CD4-positive, alpha-beta T cell treated with Interferon alpha-2 for 1 hour (primary cell): Measurements from ENCODE around the gene SLC37A1.
A peak's percentile ranks its signal among the peaks of the same experiment; 100 is the strongest.
"Not testable (repeated sequence)": the region's sequence is repeated elsewhere in the genome, so short reads cannot be mapped to it uniquely, and the experiment has no call there.

ENCODE experiments used
- DNase-seq, 2 donors: peaks; one replicate each; pipeline ENCODE4 v3.0.0-alpha.2; 2020 to 2022

The SLC37A1 gene

DNA sequence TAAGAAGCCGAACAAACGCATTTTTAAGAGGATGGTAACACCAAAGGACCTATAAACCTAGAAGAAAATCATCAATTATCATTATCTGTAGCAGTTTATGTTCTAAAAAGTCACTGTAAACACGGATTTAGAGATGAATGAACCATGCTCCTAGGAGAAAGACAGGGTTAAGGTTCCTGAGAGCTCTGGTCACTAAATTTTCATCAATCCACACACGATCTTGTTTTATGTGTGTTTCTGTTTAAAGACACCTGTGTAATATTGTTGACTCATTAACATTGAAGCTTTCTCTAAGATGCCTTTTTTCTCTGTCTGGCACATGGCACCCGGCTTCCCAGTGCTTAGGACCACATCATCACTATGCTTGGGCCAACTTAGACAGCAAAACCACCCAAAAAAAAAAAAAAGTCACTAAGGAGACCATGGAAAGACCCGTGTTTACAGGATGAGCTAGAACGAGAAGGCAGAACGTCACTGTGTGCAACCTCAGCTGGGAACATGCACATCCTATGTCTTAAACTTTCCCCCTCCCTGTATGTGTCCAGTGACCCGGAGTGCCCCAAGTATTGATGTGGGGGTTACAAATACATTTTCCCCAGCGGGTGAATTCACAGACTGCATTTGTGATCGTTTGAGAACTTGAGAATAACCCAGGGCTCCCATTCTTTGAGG lies 84.0 kb downstream of the SLC37A1 start:
- DNase-seq = no peak

DNA sequence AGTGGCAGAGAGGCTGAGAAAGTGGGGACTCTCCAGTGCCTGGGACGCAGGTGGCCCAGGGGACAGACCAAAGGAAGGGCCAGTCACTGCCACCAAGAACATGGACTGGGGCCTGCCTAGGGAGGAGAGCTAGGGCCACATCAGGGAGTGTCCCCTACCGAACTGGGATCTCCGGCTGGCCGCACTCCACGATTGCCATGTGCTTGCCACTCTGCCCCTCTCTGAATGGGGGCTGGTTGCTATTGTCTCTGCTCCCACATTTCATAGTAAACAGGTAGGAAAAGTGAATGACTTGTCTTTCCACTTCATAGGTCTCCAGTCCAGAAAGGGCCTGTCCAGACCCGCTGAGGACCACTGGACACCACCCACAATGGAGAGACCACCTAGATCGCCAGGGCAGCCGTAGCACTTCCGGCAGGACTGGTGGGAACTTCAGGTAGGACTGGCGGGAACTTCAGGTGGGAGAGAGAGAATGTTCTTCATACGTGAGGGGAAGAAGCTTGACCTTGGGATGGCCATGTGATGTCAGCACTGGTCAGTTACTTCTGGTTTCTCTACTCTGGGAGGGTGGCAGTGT lies 84.6 kb downstream of the SLC37A1 start:
- no peak for DNase-seq

DNA sequence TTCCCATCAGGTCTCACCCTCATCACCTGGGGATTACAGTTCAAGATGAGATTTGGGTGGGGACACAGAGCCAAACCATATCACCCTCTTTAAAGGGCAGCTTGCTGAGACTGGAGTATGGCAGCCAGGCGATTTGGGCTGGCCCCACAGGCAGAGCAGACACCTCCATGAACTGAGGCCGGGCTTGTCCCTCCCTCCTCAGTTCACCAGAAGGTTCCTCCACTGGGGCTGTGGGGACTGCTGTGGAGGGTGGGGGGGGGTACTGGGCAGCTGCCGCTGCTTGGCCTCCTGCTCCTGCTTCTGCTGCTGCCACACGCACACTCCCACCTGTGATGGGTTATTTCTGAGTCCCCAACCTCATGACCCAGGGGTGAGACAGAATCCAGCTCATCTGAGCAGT lies 85.8 kb downstream of the SLC37A1 start:
- no peak for DNase-seq

DNA sequence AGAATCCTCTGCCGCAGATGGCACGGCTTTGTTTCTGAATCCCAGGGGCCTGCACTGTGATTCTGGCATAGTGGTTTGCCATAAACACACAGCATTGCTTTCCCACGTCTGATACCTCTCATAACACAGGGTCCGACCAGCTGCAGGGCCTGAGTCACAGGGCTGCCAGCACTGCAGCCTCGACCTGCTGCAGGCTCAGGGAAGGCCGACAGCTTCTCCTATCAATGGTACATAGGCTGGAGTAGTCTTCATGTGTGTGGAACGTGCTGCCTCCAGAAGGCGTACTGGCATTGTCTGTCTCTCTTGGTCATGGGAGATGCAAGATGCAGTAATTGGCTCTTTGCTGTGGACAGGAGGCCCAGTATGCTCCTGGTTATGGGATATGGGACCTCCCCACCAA lies 86.3 kb downstream of the SLC37A1 start:
- no peak for DNase-seq

DNA sequence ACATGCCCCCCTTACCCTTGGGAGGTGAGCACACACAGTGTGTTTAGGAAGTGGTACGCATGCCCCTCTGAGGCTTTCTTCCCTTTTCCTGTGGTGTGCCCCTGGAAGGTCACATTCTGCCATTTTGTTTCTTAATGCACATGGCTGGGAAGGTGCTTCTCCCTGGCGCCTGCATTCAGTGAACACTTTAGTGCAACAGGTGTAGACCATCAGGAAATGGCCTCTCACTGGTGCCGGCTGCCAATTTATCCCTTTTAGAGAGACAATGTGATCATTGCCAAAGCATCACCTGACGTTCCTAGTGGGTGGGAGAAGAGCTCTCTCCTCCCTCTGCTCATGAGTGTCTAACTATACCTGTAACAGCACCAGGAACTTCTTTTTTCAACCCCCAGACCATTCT lies 88.0 kb downstream of the SLC37A1 start:
- no peak for DNase-seq

DNA sequence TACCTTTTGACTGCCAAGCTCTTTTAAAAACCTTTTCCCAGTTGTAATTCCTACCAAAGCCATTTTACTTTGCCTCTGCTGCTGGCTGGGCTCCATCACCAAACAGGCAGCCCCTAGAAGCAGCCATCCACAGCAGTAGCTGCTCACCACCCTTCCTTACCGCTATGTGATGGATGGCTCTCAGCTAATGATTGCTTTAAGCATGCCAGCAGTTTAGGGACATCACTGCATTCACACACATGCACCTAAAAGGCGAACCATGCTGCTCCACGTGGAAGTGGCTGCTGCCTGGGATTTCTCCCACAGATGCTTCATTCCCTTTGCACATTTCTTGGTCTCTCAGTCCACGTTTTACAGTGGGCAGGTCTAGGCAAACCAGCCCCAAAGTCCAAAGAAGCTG lies 93.5 kb downstream of the SLC37A1 start:
- no peak for DNase-seq

DNA sequence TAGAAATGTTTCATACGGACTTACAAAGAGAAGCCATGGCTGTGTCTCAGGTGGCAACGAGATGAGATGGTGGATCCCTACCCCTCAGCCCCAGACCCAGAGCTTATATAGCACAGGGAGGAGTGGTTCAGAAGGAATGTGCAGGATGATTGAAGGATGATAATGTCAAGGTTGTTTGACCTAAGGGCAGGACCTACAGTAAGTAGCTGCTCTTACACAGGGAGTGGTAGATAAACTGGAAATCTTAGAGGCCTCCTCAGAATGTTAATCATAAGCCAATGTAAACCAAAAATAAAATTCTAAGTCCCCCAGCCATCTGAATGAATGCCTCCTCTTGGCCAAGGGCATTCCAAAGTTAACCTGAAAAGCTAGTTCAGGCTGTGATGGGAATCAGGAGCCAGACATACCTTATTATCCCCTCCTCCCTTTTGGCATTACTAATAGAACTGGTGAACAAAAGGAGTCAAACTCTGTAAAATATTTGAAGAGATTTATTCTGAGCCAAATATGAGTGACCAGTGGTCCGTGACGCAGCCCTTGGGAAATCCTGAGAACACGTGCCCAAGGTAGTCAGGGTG lies 94.0 kb downstream of the SLC37A1 start:
- DNase-seq = no peak

DNA sequence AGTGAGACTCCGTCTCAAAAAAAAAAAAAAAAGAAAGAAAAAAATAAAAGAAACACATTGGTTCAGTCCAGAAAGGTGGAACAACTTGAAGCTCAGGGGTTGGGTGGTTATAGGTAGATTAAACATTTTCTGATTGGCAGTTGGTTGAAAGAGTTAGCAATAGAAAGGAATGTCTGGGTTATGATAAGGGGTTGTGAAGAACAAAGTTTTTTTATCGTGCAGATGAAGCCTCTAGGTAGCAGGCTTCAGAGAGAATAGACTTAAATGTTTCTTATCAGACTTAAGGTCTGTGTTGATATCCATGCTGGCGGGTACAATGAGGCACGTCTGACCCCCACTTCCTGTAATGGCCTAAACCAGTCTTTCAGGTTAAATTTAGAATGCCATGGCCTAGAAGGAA lies 94.8 kb downstream of the SLC37A1 start:
- DNase-seq = no peak

DNA sequence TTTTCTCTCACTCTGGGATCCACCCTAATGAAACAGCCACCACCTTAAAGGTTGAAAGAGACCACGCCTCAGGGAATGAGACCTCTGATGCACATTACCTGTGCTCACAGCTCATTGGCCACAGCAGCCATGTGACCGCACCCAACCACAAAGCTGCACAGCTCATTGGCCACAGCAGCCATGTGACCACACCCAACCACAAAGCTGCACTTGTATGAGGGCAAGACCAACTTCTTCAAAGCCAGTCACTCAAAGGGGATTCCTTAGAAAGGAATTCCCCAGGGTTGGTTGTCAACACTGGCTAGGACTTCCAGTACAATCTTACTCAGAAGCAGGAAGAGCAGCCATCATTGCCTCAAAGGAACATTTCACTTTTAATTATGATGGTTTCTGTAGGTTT lies 96.2 kb downstream of the SLC37A1 start:
- DNase-seq = peak in 1 of 2 donors; percentile 51

DNA sequence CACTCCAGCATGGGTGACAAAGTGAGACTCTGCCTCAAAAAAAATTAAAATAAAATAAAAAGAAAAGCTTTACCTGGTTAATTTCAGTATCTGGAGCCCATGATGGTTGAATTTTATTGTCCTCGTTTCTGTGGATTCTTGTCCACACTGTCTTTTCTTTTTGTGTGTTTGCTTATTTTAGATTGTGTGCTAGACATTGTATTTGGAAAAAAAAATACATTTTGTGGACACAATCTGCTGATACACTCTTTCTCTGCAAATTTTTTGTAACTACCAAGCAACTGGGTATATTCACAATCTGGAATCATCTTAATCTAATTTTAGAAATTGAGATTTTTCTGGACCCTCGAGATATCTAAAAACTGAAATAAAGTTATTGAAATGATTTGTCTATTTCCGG lies 98.2 kb downstream of the SLC37A1 start:
- no peak for DNase-seq

DNA sequence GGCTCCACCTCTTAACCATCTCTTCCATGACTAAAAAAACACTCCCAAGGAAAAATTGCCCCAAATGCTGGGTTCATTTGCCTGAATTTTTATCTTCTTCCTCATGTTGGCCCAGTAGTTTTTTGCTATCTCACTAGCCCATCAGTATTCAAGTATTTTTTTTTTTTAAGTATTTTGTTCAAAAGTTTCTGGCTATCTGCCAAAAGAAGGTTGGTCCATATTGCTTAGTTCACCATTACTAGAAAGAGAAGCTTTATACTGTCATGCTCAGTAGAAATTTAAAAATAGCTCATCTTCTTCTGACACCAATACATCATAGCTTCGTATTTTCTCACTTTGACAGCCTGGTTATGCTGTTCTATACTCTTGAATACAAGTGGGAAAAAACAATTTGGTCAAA lies 98.7 kb downstream of the SLC37A1 start:
- DNase-seq = no peak

DNA sequence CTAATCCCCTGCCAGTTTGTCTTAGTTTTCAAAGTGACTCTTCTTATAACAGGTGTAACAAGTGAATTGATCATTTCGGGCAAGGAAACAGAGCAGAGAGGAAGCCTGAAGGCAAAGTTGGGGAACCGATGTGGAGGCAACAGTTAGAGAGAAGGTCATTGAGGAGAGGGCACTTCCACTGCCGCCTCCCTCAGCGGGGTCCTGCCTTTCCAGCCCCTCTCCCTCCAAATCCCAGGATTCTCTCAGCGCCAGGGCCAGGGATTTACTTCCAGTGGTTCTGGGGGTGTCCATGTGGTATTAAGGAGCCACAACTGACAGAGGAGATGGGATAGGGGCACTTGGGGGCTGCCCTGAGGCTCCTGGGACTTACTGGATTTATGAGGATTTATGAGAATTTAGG lies 100.1 kb downstream of the SLC37A1 start:
- no peak for DNase-seq

DNA sequence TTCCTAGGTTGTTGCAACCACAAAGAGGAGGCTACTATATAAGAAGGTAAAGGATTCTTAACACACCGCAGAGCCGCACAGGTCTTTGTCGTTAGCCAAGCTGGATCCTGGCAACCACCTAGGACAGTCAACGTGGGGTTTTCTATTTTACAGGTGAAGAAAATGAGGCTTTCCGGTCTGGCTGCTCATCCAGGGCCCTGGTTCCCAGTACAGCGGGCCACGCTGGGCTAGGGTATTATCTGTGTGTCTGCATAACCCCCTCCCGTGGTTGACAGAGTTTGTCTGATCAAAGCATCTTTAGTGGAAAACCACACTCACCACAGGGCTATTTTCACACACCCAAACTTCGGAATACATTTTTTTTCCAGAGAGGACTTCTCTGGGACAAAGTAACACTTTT lies 100.7 kb downstream of the SLC37A1 start:
- peak in 1 of 2 donors; percentile 68 for DNase-seq

DNA sequence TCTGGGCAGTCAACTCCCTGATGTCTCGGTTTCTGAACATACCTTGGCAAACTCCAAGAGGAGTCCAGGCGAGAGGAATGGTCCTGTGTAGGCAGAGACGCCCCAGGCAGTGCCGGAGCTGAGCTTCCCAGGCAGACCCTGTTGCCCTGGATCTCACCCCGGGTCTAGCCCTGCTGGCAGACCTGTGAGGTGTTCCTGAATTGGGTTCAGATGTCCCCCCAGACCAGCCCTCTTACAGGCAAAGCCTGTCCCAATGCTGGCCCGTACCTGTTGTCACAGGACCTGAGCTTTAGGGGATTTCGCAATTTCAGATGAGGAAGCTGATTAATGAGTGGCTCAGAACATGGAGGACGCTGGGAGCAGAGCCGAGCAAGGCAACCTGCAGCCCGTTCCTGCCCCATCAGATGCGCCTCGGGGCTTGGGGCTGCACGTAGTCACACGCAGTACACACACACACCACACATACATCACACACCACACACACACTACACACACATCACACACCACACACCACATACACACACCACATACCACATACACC lies 101.2 kb downstream of the SLC37A1 start:
- DNase-seq = peak; percentile 48 to 67

DNA sequence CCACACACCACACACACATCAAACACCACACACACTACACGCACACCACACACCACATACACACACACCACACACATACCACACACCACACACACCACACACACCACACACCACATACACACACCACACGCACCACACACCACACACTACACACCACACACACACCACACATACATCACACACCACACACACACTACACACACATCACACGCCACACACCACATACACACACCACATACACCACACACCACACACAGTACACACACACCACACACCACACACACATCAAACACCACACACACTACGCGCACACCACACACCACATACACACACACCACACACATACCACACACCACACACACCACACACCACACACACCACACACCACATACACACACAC lies 101.7 kb downstream of the SLC37A1 start:
- DNase-seq = not testable (repeated sequence)

DNA sequence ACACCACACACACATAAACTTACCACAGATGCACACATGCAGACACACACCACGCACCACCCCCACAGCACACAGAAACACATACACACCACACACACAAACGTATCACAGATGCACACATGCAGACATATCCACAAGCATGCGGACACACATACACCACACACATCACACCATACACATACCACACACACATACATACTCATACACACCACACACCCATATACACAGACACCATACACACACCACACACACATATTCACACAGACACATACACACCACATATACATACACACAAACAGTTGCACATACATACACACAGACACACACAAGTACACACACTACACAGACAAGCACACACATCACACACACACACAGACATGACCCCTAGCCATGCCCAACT lies 102.3 kb downstream of the SLC37A1 start:
- no peak for DNase-seq

DNA sequence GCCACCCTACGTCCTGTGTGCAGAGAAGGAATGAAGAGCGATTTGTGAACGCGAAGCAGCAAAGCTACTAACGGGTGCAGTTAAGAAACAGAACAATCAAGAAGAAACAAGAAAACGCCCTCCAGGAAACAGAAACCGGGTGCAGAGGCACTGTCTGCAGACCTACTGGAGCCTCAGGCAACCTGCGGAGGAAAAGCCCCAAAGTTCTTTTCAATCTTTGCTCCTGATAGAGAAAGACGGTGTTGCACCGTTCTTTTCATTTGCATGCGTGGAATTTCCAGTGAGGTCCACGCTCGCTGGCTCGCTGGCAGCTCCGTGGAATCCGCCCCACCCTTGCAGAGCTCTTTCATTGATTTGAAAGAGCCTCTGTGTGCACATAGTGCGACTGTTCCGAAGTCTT lies 102.8 kb downstream of the SLC37A1 start:
- DNase-seq = peak; percentile 15 to 48

DNA sequence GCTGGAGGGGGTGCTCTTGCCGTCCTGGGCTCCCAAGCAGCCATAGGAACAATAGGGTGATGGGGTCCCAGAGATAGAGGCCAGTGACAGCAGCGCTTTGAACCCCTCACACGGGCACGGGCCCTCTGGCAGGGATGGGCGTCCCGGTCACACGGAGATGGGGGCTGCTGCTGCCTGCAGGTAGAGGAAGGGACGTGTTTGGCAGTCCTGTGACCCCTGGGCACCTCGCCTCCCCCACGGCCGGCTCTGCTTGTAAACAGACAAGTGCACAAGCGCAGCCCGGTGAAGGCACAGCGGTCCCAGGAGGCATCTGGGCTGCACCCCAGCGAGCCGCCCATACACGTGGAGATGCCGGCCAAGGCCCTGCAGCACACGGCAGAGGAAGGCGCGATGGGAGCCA lies 103.3 kb downstream of the SLC37A1 start:
- no peak for DNase-seq

DNA sequence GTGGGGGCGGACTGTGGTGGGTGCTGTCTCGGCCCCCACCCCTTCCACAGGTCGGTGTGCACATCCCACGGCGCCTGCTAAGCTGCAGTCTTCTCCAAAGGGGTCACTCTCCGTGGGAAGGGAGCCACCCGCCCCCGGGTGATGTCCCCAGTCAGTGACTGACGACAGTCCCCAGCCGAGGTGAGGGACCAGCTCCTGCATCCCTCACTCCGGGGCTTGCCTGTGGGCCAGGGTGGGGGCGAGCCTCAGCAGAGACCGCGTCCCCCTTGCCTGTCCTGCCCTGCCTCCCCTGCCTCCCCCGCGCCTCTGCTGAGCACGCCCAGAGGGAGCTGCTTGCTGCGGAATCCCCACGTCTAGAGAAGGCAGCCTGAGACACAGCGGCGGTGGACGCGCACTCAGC lies 103.8 kb downstream of the SLC37A1 start:
- DNase-seq = no peak

DNA sequence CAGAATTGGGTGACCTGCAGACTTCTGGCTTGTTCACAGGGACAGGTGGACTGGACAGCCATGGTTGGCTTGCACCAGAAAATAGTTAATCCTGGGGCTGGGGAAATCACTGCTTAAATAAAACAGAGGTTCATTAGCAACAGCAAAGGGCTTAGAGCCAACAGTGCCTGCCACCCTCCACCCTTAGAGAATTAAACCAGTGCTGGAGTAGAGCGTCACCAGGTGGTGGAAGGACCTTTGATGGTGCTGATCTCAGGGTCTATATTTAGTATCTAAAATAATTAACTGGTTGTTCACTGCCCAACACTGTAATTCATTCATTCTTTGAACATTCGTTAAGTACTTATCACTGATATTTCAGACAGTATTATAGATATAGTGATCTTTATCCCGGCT lies 105.1 kb downstream of the SLC37A1 start:
- no peak for DNase-seq

DNA sequence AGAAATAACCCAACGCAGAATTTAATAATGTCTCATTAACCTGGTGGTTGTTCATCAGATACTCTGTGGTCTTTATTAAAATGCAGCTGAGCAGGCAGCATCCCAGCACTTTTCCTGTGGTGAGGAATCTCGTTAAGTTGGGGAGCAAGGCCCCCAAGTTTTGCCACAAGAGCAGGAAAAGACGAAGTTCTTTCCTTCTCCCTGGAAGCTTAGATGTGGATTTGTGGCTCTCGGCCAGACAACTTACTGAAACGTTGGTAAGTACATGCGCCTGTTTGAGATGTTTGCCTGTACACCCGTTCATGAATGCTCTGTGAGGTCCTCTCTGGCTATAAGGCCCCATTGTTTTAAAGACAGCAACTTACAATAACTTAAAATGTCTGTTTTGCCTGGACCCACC lies 105.5 kb downstream of the SLC37A1 start:
- no peak for DNase-seq

DNA sequence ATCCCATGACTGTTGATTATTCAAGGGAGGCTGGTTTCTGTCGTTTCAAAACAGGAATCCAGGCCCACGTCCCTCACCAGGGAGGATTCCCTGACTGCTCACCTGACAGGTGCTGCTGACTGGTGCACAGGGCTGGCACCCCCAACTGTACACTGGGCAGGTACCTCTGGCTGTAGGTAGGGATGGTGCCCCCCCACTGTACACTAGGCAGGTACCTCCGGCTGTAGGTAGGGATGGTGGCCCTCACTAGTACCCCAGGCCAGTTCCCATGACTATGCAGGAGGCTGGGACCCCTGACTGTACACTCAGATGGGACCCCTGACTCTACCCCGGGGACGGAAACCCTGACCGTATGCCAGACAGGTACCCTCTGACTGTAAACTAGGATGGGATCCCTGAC lies 106.2 kb downstream of the SLC37A1 start:
- no peak for DNase-seq

DNA sequence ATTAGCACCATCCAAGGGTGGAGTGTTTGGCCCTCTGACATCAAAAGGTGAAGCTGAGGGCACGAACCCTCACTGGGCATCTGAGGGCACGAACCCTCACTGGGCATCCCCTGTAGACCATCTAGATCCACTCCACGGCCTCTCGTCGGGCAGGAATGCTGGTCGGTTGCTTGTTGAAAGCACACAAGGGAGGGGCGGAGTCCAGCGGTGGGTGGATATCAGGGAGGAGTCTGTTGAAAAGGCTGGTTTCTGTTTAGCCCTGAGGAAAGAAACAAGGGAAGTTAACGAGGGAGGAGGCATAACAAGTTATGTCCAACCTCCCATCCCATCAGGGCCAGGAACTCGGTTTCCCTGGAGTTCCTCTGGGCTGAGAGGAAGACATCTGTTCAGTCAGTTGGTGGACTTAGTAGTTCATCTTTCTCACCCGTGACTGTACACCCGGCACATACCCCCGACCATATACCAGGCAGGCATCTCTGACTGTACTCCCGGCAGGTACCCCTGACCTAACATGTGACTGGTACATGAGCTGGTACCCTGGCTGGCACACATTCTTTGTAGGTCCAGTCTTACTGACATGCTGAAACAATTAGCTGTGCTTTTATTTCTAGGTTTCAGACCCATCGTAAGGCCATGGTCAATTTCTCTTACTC lies 107.6 kb downstream of the SLC37A1 start:
- DNase-seq = no peak

DNA sequence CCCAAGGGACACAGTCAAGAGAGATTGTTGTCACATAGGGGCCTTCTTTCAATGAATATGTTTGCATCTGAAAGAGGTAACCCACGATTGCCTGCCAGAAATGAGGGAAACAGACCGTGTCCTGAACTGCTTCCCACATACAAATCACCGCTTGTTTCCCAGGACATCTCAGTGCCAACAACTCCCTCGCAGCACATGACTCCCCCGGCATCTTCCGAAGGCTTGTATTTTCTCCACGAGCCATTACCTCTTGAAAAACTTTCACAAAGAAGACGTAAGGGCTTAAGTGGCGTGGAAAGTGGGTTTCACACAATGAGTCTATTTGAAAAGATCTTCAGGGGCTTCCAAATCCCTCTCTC lies 108.1 kb downstream of the SLC37A1 start:
- no peak for DNase-seq
